Epithelial cell of proximal tubule (primary cell): ENCODE results near the gene CS. TPM values are rescaled to one million over a fixed set of nuclear protein-coding genes. Genes with fewer than 3 reads are reported as not detected.
"Not testable (repeated sequence)": the region's sequence is repeated elsewhere in the genome, so short reads cannot be mapped to it uniquely, and the experiment has no call there.

Source experiments
- DNase-seq: peaks from one replicate; pipeline ENCODE4 v3.0.0-alpha.2; 2011; ENCODE audit warnings: low read depth
- H3K4me3 ChIP-seq: 2 replicates; pipeline ENCODE4 v1.5.1; 2011; ENCODE audit warnings: low read depth, mild to moderate bottlenecking, low read length
- CTCF ChIP-seq: conservative IDR thresholded peaks from 2 replicates; pipeline ENCODE4 v1.5.1; 2012; ENCODE audit warnings: low read depth, mild to moderate bottlenecking, low read length
- total RNA-seq: library from RNA; depleted of rRNA; stranded (reverse); fragments of >200 nt; gene quantifications from 2 replicates; pipeline ENCODE4 v1.2.3, GENCODE V29; 2015

CS gene
- total RNA-seq, 1 donor from 2014 or later: 133 TPM

DNA sequence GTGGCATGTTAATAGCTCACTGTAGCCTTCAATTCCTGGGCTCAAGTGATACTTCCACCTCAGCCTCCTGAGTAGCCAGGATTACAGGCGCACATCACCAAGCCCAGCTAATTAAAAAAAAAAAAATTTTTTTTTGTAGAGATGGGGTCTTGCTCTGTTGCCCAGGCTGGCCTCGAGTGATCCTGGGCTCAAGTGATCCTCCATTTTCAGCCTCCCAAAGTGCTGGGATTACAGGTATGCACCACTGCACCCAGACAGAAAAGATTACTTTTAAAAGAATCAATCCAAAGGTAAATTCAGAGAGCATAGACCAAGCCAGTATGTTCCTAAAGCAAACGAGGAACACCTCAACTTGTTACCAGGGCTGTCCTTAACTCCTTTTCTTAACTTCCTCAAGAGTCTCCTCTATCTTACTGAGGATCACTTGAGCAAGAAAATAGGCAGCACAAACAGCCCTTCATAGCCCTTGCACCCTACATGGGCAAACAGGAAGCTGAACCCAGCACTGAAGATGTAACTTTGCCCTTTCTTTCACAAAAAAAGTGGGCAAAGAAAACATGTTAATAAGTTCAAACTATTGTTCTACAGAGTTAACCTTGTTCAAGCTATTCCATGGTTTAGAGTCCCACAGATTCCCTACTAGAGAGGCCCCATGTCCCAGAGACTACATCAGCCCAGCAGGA lies 11.3 kb downstream of the CS start:
- DNase-seq: no peak
- no peak overlapping the region for H3K4me3 ChIP-seq
- no peak for TF ChIP-seq CTCF

DNA sequence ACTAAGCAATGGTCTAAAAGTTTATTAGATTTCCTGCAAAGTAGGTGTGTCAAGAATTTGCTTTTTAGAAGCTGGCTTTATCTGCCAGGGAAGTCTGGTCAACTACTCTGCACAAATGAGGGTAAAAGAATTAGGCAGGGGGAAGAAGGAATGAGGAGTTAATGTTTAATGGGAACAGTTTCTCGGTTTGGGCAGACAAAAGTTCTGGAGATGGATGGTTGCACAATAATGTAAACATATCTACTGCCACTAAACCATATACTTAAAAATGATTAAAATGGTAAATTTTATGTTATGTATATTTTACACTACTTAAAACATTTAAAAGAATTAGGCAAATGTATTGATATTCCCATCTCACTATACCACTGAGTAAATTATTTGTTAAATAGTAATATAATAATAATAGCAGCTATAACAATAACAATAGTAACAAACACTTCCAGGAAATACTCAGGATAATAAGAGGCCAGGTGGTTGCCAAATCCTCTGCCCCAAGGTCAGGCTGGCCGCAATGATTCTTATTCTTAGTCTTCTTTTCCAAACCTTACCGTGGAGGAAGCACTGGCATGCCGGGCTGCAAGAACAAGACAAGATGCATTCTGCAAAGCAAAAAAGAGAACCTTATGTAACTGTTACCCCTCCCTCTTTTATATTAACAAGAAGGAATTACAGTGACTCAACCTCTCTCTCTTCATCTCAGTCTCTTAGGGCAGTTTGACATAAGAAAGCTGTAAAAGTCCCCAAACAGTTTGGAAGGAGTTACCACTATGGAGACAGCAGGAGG lies 13.9 kb downstream of the CS start:
- no peak for TF ChIP-seq CTCF
- H3K4me3 ChIP-seq: no peak overlapping the region
- no peak for DNase-seq

- not testable (repeated sequence) for H3K4me3 ChIP-seq, DNase-seq
Observed at GRCh38 chr12:56284263-56284662, 15.9 kb downstream of the CS start.

GRCh38 chr12:56282579-56282978 lies 17.6 kb downstream of the CS start:
- DNase-seq: no peak
- TF ChIP-seq CTCF: no peak
- H3K4me3 ChIP-seq: no peak overlapping the region

DNA sequence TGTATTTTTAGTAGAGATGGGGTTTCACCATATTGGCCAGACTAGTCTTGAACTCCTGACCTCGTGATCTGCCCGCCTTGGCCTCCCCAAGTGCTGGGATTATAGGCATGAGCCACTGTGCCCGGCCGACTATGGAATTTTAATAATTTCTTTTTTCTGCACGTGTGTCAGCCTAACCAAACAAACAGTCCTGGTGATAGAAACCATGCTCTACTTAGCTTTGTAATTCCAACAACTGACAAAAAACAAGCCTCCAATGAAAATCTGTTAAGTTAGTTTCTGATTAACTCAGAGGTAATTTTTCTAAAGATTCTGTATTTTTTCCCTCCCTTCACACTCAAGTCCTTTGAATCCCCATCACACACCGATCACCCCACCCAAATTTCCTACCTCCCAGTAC lies 18.1 kb downstream of the CS start:
- no peak for DNase-seq
- no peak for TF ChIP-seq CTCF
- no peak overlapping the region for H3K4me3 ChIP-seq

GRCh38 chr12:56280849-56281248 lies 19.3 kb downstream of the CS start:
- DNase-seq: no peak
- H3K4me3 ChIP-seq: no peak overlapping the region
- no peak for TF ChIP-seq CTCF

DNA sequence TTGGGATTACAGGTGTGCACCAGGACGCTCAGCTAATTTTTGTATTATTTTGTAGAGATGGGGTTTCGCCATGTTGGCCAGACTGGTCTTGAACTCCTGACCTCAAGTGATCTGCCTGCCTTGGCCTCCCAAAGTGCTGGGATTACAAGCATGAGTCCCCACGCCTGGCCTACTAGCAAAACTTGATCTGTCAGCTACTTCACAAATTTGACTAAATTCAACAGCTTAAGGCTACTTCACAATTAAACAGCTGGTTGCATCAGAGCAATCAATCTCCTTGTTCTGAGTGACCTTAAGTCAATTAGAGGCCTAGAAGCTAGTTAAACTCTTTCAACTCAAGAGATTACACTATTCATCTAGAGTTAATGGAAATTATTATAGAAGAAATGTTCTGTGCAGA lies 21.2 kb downstream of the CS start:
- no peak overlapping the region for H3K4me3 ChIP-seq
- no peak for DNase-seq
- no peak for TF ChIP-seq CTCF
